Measurements from ENCODE around the gene CCDC18. TPM values are rescaled to one million over a fixed set of nuclear protein-coding genes. Genes with fewer than 3 reads are reported as not detected.
A peak's percentile ranks its signal among the peaks of the same experiment; 100 is the strongest.
"Not testable (repeated sequence)": the region's sequence is repeated elsewhere in the genome, so short reads cannot be mapped to it uniquely, and the experiment has no call there.

CCDC18 gene
- total and polyA plus RNA-seq, 4 experiments from 2014 or later = 1.5 to 14.8 (median 7.4) TPM

- H3K4me3 ChIP-seq (ENCODE audit: low read length in 2 of 2); DNase-seq; H3K4me3 Mint-ChIP-seq; H3K27me3 ChIP-seq (ENCODE audit: insufficient read depth, low read length); intact Hi-C loops (cut with micrococcal nuclease); H3K36me3 ChIP-seq (ENCODE audit: insufficient read depth, low read length); H3K27ac Mint-ChIP-seq; H3K27me3 Mint-ChIP-seq; H3K9me3 ChIP-seq (ENCODE audit: control insufficient read depth in 1 of 2, low read length in 2 of 2); H3K27ac ChIP-seq (ENCODE audit: low read depth, low read length): not testable (repeated sequence)
- CTCF ChIA-PET (ENCODE audit: partially characterized antibody) = interaction anchor here (0.6 kb wide), 1 partner anchor 1969 kb away, joined by 3 read pairs; no protein-coding TSS in a partner anchor
- Mint-ChIP-seq H3K4me1 (peaks cover 46 to 79% (median 67%) of the 10 kb centered on the region in 4 donors), H3K36me3 (peaks cover 45 to 53% of the 10 kb centered on the region in 2 donors), H3K9me3 (peaks cover 0 to 17% (median 5%) of the 10 kb centered on the region in 8 donors)
- H3K4me1 ChIP-seq (ENCODE audit: insufficient read depth, low read length) = peaks cover 34% of the 10 kb centered on the region
- POLR2A ChIA-PET (ENCODE audit: partially characterized antibody) = interaction anchor here (1.0 to 1.4 kb wide), 2 partner anchors 9 to 19 kb away, joined by 3 to 4 read pairs; no protein-coding TSS in a partner anchor
Observed at GRCh38 chr1:93170141-93170678, 10.3 kb upstream of the CCDC18 start.

DNA sequence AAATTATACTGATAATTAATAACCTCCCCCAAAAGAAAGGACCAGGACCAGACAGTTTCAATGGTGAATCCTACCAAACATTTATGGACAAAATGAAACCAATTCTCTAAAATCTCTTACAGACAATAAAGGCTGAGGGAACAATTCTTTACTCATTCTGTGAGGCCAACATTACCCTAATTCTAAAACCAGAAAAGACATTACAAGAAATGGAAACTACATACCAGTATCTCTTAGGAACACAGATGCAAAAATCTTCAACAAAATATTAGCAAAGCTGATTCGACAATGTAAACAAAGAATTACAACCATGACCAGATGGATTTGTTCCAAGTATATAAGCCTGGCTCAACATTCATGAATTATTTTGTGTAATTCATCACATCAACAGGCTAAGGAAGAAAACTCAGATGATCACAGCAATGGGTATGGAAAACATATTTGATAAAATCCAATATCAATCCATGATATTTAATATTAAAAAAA lies 8.9 kb upstream of the CCDC18 start:
- H3K4me1 ChIP-seq (ENCODE audit: insufficient read depth, low read length) = peaks cover 46% of the 10 kb centered on the region
- H3K36me3 ChIP-seq (ENCODE audit: insufficient read depth, low read length) = peaks cover 10% of the 10 kb centered on the region
- Mint-ChIP-seq H3K36me3 (peaks cover 44 to 47% of the 10 kb centered on the region in 2 donors), H3K27me3 (no peaks in the 10 kb centered on the region), H3K9me3 (peaks cover 0 to 16% (median 4%) of the 10 kb centered on the region in 8 donors), H3K27ac (peak overlapping the region; percentile 5 to 91 (median 63)), H3K4me3 (peak overlapping the region; percentile 72 to 87 (median 81)), H3K4me1 (peaks cover 46 to 79% (median 68%) of the 10 kb centered on the region in 4 donors)
- no peak overlapping the region for H3K27ac ChIP-seq (ENCODE audit: low read depth, low read length)
- no peak for DNase-seq
- peak overlapping the region in 1 of 2 donors; percentile 1 for H3K4me3 ChIP-seq (ENCODE audit: low read length in 2 of 2)
- ChIA-PET POLR2A (ENCODE audit: partially characterized antibody) (interaction anchor here (1.7 kb wide), 1 partner anchor 93 kb away, joined by 4 read pairs; the partner anchor contains the start of gene MTF2), CTCF (ENCODE audit: partially characterized antibody) (no interaction called here)
- no peaks in the 10 kb centered on the region for H3K9me3 ChIP-seq (ENCODE audit: control insufficient read depth in 1 of 2, low read length in 2 of 2)
- H3K27me3 ChIP-seq (ENCODE audit: insufficient read depth, low read length) = no peaks in the 10 kb centered on the region
- intact Hi-C loops (cut with micrococcal nuclease) = no loop called here

DNA sequence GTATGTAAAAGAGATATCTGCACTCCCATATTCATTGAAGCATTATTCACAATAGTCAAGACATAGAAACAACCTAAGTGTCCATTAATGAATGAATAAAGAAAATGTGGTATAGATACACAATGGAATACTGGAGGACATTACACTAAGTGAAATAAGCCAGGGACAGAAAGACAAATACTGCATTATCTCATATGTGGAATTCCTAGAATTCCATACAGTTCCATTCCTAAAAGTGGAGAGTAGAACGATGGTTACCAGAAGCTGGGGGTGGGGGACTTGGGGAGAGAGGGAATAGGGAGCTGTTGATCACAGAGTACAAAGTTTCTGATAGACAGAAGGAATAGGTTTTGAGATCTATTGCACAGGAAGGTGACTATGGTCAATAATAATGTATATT lies 7.7 kb upstream of the CCDC18 start:
- Mint-ChIP-seq H3K27ac (peak overlapping the region in 2 of 7 donors; percentile 9 to 26), H3K9me3 (peaks cover 0 to 12% (median 3%) of the 10 kb centered on the region in 8 donors), H3K36me3 (peaks cover 37 to 38% of the 10 kb centered on the region in 2 donors), H3K4me3 (peak overlapping the region in 7 of 8 donors; percentile 11 to 77 (median 51)), H3K4me1 (peaks cover 47 to 80% (median 65%) of the 10 kb centered on the region in 4 donors), H3K27me3 (no peaks in the 10 kb centered on the region)
- intact Hi-C loops (cut with micrococcal nuclease) = no loop called here
- Histone ChIP-seq H3K36me3 (ENCODE audit: insufficient read depth, low read length) (peaks cover 10% of the 10 kb centered on the region), H3K4me1 (ENCODE audit: insufficient read depth, low read length) (peaks cover 57% of the 10 kb centered on the region), H3K9me3 (ENCODE audit: control insufficient read depth in 1 of 2, low read length in 2 of 2) (no peaks in the 10 kb centered on the region), H3K4me3 (ENCODE audit: low read length in 2 of 2) (no peak overlapping the region), H3K27me3 (ENCODE audit: insufficient read depth, low read length) (no peaks in the 10 kb centered on the region), H3K27ac (ENCODE audit: low read depth, low read length) (no peak overlapping the region)
- CTCF ChIA-PET (ENCODE audit: partially characterized antibody) = interaction anchor here (0.9 to 1.3 kb wide), 3 partner anchors 8 to 152 kb away, joined by 3 to 4 read pairs (median 3); no protein-coding TSS in a partner anchor
- POLR2A ChIA-PET (ENCODE audit: partially characterized antibody) = interaction anchor here (1.7 kb wide), 1 partner anchor 94 kb away, joined by 4 read pairs; the partner anchor contains the start of gene MTF2
- DNase-seq = no peak

- Mint-ChIP-seq H3K4me3 (peak overlapping the region in 2 of 8 donors; percentile 13 to 57), H3K27ac (peak overlapping the region in 2 of 7 donors; percentile 45 to 57), H3K4me1 (peaks cover 45 to 76% (median 64%) of the 10 kb centered on the region in 4 donors), H3K36me3 (peaks cover 22 to 39% of the 10 kb centered on the region in 2 donors)
- H3K27ac ChIP-seq (ENCODE audit: low read depth, low read length); H3K4me3 ChIP-seq (ENCODE audit: low read length in 2 of 2); H3K36me3 ChIP-seq (ENCODE audit: insufficient read depth, low read length); intact Hi-C loops (cut with micrococcal nuclease); H3K27me3 Mint-ChIP-seq; H3K9me3 Mint-ChIP-seq; POLR2A ChIA-PET (ENCODE audit: partially characterized antibody); H3K27me3 ChIP-seq (ENCODE audit: insufficient read depth, low read length); DNase-seq; H3K9me3 ChIP-seq (ENCODE audit: control insufficient read depth in 1 of 2, low read length in 2 of 2); CTCF ChIA-PET (ENCODE audit: partially characterized antibody): not testable (repeated sequence)
- peaks cover 71% of the 10 kb centered on the region for H3K4me1 ChIP-seq (ENCODE audit: insufficient read depth, low read length)
Observed at GRCh38 chr1:93174638-93175037, 5.9 kb upstream of the CCDC18 start.

DNA sequence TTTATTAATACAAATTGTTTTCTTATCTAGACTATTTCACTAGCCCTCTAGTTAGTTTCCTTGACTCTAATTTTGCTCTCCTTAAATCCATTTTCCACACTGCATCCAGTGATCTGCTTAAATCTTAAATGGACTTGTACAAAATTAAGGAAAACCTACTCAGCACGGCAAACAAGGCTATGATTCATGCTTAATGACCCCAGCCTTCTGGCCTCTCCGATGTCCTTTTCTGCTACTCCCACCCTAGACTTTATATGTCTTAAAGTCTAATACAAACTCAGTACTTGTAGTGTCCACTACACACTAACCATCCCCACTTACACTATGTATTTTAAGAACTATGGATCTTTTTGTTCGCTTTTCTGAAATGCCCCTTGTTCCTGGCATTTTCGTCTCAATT lies 2.5 kb upstream of the CCDC18 start:
- H3K4me3 Mint-ChIP-seq = peak overlapping the region; percentile 89 to 99 (median 93)
- DNase-seq = no peak
- peak overlapping the region in 6 of 7 donors; percentile 18 to 96 (median 80) for H3K27ac Mint-ChIP-seq
- peak overlapping the region; percentile 84 to 99 for H3K4me3 ChIP-seq (ENCODE audit: low read length in 2 of 2)
- no peaks in the 10 kb centered on the region for H3K27me3 Mint-ChIP-seq
- H3K4me1 ChIP-seq (ENCODE audit: insufficient read depth, low read length) = peaks cover 71% of the 10 kb centered on the region
- ChIA-PET POLR2A (ENCODE audit: partially characterized antibody) (no interaction called here), CTCF (ENCODE audit: partially characterized antibody) (interaction anchor here (0.7 kb wide), 1 partner anchor 359 kb away, joined by 3 read pairs; no protein-coding TSS in a partner anchor)
- peaks cover 6% of the 10 kb centered on the region for H3K36me3 ChIP-seq (ENCODE audit: insufficient read depth, low read length)
- intact Hi-C loops (cut with micrococcal nuclease) = no loop called here
- peaks cover 33 to 76% (median 51%) of the 10 kb centered on the region in 4 donors for H3K4me1 Mint-ChIP-seq
- H3K9me3 Mint-ChIP-seq = no peaks in the 10 kb centered on the region
- no peak overlapping the region for H3K27ac ChIP-seq (ENCODE audit: low read depth, low read length)
- no peaks in the 10 kb centered on the region for H3K27me3 ChIP-seq (ENCODE audit: insufficient read depth, low read length)
- no peaks in the 10 kb centered on the region for H3K9me3 ChIP-seq (ENCODE audit: control insufficient read depth in 1 of 2, low read length in 2 of 2)
- peaks cover 10 to 38% of the 10 kb centered on the region in 2 donors for H3K36me3 Mint-ChIP-seq

DNA sequence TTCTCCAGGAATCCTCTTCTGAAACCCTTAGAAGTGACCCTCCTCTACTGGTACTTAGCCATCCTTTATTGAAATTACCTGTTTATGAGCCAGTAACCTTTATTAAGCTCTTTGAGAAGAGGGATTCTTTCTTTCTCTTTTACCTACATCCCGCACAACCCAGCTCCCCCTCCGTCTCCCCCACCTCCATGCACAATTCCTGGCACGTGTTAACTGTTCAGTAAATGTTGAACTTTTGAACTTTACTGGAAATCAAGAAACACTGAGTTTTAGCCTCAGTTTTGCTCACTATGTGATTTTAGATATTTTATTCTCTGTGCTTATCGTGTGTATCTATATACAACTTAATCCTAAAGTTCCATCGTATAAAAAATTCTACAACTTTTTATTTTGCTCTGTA lies 2.1 kb upstream of the CCDC18 start:
- no peaks in the 10 kb centered on the region for H3K27me3 Mint-ChIP-seq
- DNase-seq = no peak
- H3K4me1 Mint-ChIP-seq = peaks cover 30 to 72% (median 48%) of the 10 kb centered on the region in 4 donors
- Histone ChIP-seq H3K36me3 (ENCODE audit: insufficient read depth, low read length) (peaks cover 6% of the 10 kb centered on the region), H3K4me1 (ENCODE audit: insufficient read depth, low read length) (peaks cover 71% of the 10 kb centered on the region), H3K9me3 (ENCODE audit: control insufficient read depth in 1 of 2, low read length in 2 of 2) (no peaks in the 10 kb centered on the region), H3K27me3 (ENCODE audit: insufficient read depth, low read length) (no peaks in the 10 kb centered on the region), H3K4me3 (ENCODE audit: low read length in 2 of 2) (peak overlapping the region; percentile 84 to 99), H3K27ac (ENCODE audit: low read depth, low read length) (peak overlapping the region; percentile 98)
- H3K4me3 Mint-ChIP-seq = peak overlapping the region; percentile 89 to 99 (median 93)
- CTCF ChIA-PET (ENCODE audit: partially characterized antibody) = interaction anchor here (0.7 kb wide), 1 partner anchor 360 kb away, joined by 3 read pairs; no protein-coding TSS in a partner anchor
- H3K27ac Mint-ChIP-seq = peak overlapping the region in 6 of 7 donors; percentile 66 to 99 (median 88)
- no peaks in the 10 kb centered on the region for H3K9me3 Mint-ChIP-seq
- H3K36me3 Mint-ChIP-seq = peaks cover 10 to 36% of the 10 kb centered on the region in 2 donors
- intact Hi-C loops (cut with micrococcal nuclease) = no loop called here
- POLR2A ChIA-PET (ENCODE audit: partially characterized antibody) = no interaction called here
